Thymus (tissue), 11 donors: ENCODE results near the gene ZC2HC1B. TPM values are rescaled to one million over a fixed set of nuclear protein-coding genes. Genes with fewer than 3 reads are reported as not detected.

Experiments
- DNase-seq, 9 donors: peaks; one replicate each; pipeline ENCODE4 v3.0.0-alpha.2; 2013; ENCODE audit warnings: low spot score in 9 of 9, low read depth in 6 of 9, missing footprints in 1 of 9
- H3K27ac ChIP-seq, 2 donors: one replicate each; pipeline ENCODE4 v1.5.1; 2013; ENCODE audit warnings: control low read depth in 1 of 2, low read depth in 1 of 2, low read length in 1 of 2, mild to moderate bottlenecking in 1 of 2, moderate library complexity in 1 of 2
- H3K27me3 ChIP-seq, 2 donors: one replicate each; pipeline ENCODE4 v1.5.1; 2013; ENCODE audit warnings: low read length in 1 of 2; ENCODE audit not compliant: control insufficient read depth in 2 of 2, insufficient read depth in 1 of 2
- H3K36me3 ChIP-seq, 2 donors: one replicate each; pipeline ENCODE4 v1.5.1; 2013; ENCODE audit warnings: low read length in 1 of 2, mild to moderate bottlenecking in 1 of 2, moderate library complexity in 1 of 2; ENCODE audit not compliant: control insufficient read depth in 2 of 2, insufficient read depth in 2 of 2
- H3K4me1 ChIP-seq, 2 donors: one replicate each; pipeline ENCODE4 v1.5.1; 2013; ENCODE audit warnings: low read length in 2 of 2; ENCODE audit not compliant: control insufficient read depth in 2 of 2, insufficient read depth in 2 of 2
- H3K4me3 ChIP-seq, 2 donors: one replicate each; pipeline ENCODE4 v1.5.1; 2013; ENCODE audit warnings: low read length in 2 of 2, control low read depth in 1 of 2, mild to moderate bottlenecking in 1 of 2
- H3K9me3 ChIP-seq, 2 donors: one replicate each; pipeline ENCODE4 v1.5.1; 2013; ENCODE audit warnings: low read length in 1 of 2, mild to moderate bottlenecking in 1 of 2; ENCODE audit not compliant: control insufficient read depth in 2 of 2, insufficient read depth in 1 of 2
- WGBS: extraction: QIAGEN DNeasy Blood & Tissue Kit; methylation state at CpG from one replicate; pipeline ENCODE4 v1.1.7; 2013; 5-methylcytosine and 5-hydroxymethylcytosine counted together
- polyA plus RNA-seq: library from polyadenylated mRNA; stranded (reverse); fragments of 200-250 nt; gene quantifications from one replicate; pipeline ENCODE4 v1.2.3, GENCODE V29; 2013
- total RNA-seq: library from RNA; stranded (reverse); fragments of 120-200 nt; gene quantifications from one replicate; pipeline ENCODE4 v1.2.4, GENCODE V29; 2013
- donor health status: healthy.

ZC2HC1B gene
- total and polyA plus RNA-seq, 2 donors: 0.21 TPM; not detected in 1

DNA sequence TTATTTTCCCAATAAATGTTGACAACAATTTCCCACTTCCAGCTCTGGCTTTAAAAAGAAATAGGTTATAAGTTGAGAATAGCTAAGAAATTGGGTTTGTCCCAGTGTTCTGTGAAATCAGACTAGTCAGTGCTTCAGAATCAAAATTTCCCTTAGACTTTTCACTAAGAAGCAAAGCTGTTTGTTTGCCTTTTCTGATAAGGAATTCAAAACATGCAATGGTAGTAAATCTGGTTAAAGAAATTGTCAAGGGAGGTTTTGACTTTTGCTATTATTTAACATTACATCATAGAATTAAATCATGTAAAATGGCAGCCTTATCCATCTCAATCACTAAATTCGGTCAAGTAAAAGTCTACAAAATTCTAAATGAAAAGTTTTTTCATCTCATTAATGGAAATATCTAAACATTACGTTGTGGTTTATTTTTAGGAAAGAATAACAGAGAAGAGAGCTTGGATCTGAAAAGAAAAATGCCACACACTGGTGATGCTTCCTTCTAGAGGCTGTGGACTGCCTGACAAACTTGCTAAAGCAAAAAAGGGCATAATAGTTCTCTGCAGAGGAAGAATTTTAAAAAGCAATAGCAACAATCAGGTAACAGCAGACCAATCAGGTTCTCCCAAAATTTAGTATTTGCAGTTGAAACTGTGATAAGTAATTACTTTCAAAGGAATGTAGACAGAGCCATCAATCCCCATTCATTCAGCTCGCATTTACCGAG is 107.4 kb downstream of the ZC2HC1B start:
- H3K27ac ChIP-seq: no peak overlapping the region
- WGBS: 96% methylated on average over 4 of the region's 4 CpGs
- no peak for DNase-seq
- no peaks in the 10 kb centered on the region for H3K9me3 ChIP-seq
- H3K4me3 ChIP-seq: no peak overlapping the region
- no peaks in the 10 kb centered on the region for H3K27me3 ChIP-seq
- H3K36me3 ChIP-seq: no peaks in the 10 kb centered on the region
- H3K4me1 ChIP-seq: peaks cover 0 to 3% of the 10 kb centered on the region in 2 donors

DNA sequence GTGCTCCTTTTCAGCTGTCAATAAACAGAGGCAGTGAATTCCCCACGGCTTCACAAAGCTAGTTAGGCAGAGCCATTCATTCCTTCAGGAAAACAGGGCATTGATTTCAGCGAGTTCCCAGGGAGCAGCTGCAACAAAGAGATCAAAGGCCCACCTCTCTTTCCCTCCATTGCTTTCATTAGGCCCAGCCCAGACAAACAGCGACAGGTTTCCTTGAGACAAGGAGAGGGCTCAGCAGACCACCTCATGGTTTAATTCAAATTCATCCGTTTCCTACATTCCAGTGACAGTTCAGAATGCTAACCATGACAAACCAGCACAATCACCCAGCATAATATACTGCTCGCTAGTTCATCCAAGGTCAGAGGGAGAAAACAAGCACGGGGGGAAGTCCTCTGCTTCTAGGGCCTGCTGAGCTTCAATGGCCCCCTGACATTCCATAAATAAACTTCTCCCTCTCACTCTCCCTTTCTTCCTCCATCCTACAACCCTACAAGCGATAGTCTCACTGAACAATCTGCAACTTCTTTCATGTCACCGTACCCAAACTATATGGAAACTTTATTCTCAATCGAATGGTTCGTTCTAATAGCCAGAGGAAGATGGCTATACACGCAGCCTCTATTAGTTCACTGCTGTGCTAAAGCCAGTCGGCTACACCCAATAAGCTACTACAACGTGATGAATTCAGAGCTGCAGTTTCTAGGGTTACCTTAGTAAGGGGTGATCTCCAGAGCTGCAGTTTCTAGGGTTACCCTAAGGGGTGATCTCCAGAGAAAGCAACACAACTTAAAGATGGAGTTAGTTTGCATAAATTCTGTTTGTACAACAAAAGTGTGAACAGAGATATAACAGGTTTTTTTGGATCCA is 109.1 kb downstream of the ZC2HC1B start:
- H3K36me3 ChIP-seq: no peaks in the 10 kb centered on the region
- no peak overlapping the region for H3K4me3 ChIP-seq
- peaks cover 0 to 3% of the 10 kb centered on the region in 2 donors for H3K4me1 ChIP-seq
- H3K27ac ChIP-seq: no peak overlapping the region
- no peaks in the 10 kb centered on the region for H3K9me3 ChIP-seq
- no peak for DNase-seq
- WGBS: 93% methylated on average over 13 of the region's 13 CpGs
- no peaks in the 10 kb centered on the region for H3K27me3 ChIP-seq

- no peaks in the 10 kb centered on the region for H3K27me3 ChIP-seq
- no peak overlapping the region for H3K4me3 ChIP-seq
- H3K36me3 ChIP-seq: no peaks in the 10 kb centered on the region
- DNase-seq: no peak
- WGBS: 83% methylated on average over 8 of the region's 8 CpGs
- H3K9me3 ChIP-seq: no peaks in the 10 kb centered on the region
- no peak overlapping the region for H3K27ac ChIP-seq
- peaks cover 0 to under 1% of the 10 kb centered on the region in 2 donors for H3K4me1 ChIP-seq
These were observed 109.8 kb downstream of the ZC2HC1B start for GRCh38 chr6:143974089-143974488.

DNA sequence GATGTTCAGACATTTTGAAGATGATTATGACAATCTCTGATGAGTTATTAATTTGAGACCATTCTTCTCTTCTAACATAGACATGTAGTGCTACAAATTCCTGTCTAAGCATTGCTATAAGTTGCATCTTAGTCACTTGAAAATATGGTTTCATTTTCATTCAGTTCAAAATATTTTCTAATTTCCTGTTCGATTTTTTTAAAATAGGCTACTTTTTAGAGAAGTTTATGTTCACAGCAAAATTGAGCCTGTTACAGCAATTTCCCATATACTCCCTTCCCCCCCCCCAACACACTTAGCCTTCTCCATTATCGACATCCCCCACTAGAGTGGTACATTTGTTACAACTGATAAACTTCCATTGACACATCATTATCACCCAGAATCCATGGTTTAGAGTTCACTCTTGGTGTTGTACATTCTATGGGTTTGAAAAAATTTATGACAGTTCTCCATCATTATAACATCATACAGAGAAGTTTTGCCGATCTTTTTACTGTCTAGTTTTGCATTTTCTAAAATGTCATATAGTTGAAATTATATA is 112.6 kb downstream of the ZC2HC1B start:
- 87% methylated on average over 3 of the region's 3 CpGs for WGBS
- DNase-seq: no peak
- H3K4me1 ChIP-seq: no peaks in the 10 kb centered on the region

DNA sequence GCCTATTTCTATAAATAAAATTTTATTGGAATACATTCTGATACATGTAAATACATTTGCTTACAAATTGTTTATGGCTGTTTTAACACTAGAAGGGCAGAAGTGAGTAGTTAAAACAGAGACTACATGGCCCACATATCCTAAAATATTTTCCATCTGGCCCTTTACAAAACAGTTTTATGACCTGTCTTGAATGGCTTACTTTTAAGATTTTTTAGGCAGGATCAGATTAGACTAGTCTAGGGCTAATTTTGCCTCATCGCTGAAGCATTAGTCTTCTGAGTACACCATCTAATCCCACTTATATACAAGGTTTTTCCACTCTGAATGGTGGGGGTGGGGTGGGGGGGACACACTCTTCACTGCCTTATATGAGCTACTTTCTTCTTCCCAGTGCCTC is 116.6 kb downstream of the ZC2HC1B start:
- H3K27ac ChIP-seq: no peak overlapping the region
- H3K4me3 ChIP-seq: no peak overlapping the region
- no peaks in the 10 kb centered on the region for H3K9me3 ChIP-seq
- 98% methylated on average over 1 of the region's 1 CpG for WGBS
- no peaks in the 10 kb centered on the region for H3K36me3 ChIP-seq
- no peak for DNase-seq
- no peaks in the 10 kb centered on the region for H3K27me3 ChIP-seq
- no peaks in the 10 kb centered on the region for H3K4me1 ChIP-seq

More for the DNA sequence above, 112.6 kb downstream of the ZC2HC1B start:
- Histone ChIP-seq H3K36me3 (no peaks in the 10 kb centered on the region), H3K27ac (no peak overlapping the region), H3K4me3 (no peak overlapping the region), H3K27me3 (no peaks in the 10 kb centered on the region), H3K9me3 (no peaks in the 10 kb centered on the region)

DNA sequence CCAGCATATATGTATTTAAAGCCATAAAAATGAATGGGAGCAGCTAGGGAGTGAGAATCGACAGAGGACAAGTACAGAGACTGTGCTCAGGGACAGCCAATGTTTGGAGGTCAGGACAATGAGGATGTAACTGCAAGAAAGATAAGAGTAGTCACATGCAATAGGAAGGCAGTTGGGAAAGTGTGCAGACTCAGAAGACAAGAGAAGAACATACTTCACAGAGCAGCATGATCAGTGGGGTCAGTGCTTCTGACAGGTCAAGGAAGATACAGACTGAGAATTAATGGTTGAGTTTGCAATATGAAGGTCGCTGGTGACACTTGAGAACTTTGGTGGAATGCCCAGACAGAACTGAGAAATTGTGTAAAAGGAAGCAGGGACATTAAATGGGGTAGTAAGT is 118.7 kb downstream of the ZC2HC1B start:
- no peak overlapping the region for H3K27ac ChIP-seq
- H3K4me3 ChIP-seq: no peak overlapping the region
- 90% methylated on average over 2 of the region's 2 CpGs for WGBS
- H3K27me3 ChIP-seq: no peaks in the 10 kb centered on the region
- no peaks in the 10 kb centered on the region for H3K9me3 ChIP-seq
- H3K36me3 ChIP-seq: no peaks in the 10 kb centered on the region
- DNase-seq: no peak
- no peaks in the 10 kb centered on the region for H3K4me1 ChIP-seq

- Histone ChIP-seq H3K27me3 (no peaks in the 10 kb centered on the region), H3K4me3 (no peak overlapping the region), H3K27ac (no peak overlapping the region), H3K36me3 (no peaks in the 10 kb centered on the region), H3K9me3 (no peaks in the 10 kb centered on the region), H3K4me1 (no peaks in the 10 kb centered on the region)
- no peak for DNase-seq
- WGBS: 92% methylated on average over 2 of the region's 2 CpGs
These were observed 120.4 kb downstream of the ZC2HC1B start for GRCh38 chr6:143984666-143985065.

DNA sequence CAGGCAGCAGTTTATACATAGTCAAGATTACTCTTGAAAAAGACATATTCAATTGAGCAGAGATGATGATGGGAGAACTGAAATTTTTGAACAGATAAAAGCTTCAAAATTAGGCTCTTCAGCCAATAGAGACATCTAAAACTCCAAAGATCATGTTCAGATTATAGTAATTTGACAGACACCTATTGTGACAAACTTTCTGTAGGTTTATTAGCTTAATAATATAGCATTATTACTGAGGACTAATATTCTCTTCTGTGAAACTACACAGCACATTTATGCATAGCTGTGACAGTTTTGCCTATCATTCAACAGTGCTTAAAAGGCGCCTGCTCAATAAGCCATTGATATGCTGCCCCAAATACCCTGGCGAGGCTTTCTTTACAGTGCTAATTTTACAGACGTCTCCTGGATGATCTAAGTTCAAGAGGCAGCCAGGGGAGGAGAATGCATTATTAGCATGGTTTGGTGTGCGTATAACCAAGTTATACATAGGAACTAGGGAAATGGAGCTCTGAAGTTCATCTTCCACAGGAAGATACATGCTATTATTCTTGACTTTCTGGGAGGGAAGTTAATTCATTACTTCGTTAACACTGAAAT is 122.3 kb downstream of the ZC2HC1B start:
- Histone ChIP-seq H3K4me1 (no peaks in the 10 kb centered on the region), H3K27me3 (no peaks in the 10 kb centered on the region), H3K36me3 (no peaks in the 10 kb centered on the region), H3K9me3 (no peaks in the 10 kb centered on the region), H3K27ac (no peak overlapping the region), H3K4me3 (no peak overlapping the region)
- no peak for DNase-seq
- 98% methylated on average over 5 of the region's 5 CpGs for WGBS
